PC-9 (cell line): Measurements from ENCODE around the gene CFAP65. TPM values are rescaled to one million over a fixed set of nuclear protein-coding genes. Genes with fewer than 3 reads are reported as not detected.

ENCODE experiments used
- BruUV-seq: library from RNA; stranded (reverse); fragments of 400-500 nt; replicated peaks from 2 replicates; lab custom pipeline; 2021; lab: Mats Ljungman, UMichigan
- CTCF ChIA-PET: fragments of 300-600 bp; sonication (Branson Sonifier 250); formaldehyde crosslinking; loops from one replicate; lab custom pipeline; 2022; ENCODE audit warnings: antibody characterized with exemption; lab: Charles Lee
- POLR2A ChIA-PET: fragments of 300-600 bp; sonication (Branson Sonifier 250); formaldehyde crosslinking; loops from one replicate; lab custom pipeline; 2022; ENCODE audit warnings: antibody characterized with exemption; ENCODE audit not compliant: unreplicated experiment; lab: Charles Lee
- DNase-seq, 2 experiments: peaks; one replicate each; pipeline versions ENCODE4 v3.0.0 to v3.0.0-alpha.2; 2015 to 2022; ENCODE audit warnings: mixed read lengths in 1 of 2
- H2AFZ ChIP-seq: fragments of 200-600 bp; sonication (generic); 2 replicates; pipeline ENCODE4 v1.8.1; 2017; ENCODE audit warnings: antibody characterized with exemption
- H3F3A ChIP-seq: fragments of 200-600 bp; sonication (generic); 2 replicates; pipeline ENCODE4 v1.8.1; 2017; ENCODE audit warnings: antibody characterized with exemption, mild to moderate bottlenecking, low read depth; ENCODE audit not compliant: insufficient read depth
- H3K27ac ChIP-seq: fragments of 200-600 bp; sonication (generic); 2 replicates; pipeline ENCODE4 v1.6.1; 2016; ENCODE audit warnings: mixed run types
- H3K27me3 ChIP-seq: fragments of 200-600 bp; sonication (generic); 2 replicates; pipeline ENCODE4 v1.6.1; 2016; ENCODE audit warnings: low read depth, mixed run types; ENCODE audit not compliant: insufficient read depth
- H3K36me3 ChIP-seq: fragments of 200-600 bp; sonication (generic); 2 replicates; pipeline ENCODE4 v1.6.1; 2016; ENCODE audit warnings: low read depth, mixed run types
- H3K4me1 ChIP-seq: fragments of 200-600 bp; sonication (generic); replicated peaks from 2 replicates; pipeline ENCODE4 v1.6.1; 2016; ENCODE audit warnings: mixed run types; ENCODE audit not compliant: insufficient read depth
- H3K4me2 ChIP-seq: fragments of 200-600 bp; sonication (generic); 2 replicates; pipeline ENCODE4 v1.6.1; 2017; ENCODE audit warnings: mixed run types
- H3K4me3 ChIP-seq: fragments of 200-600 bp; sonication (generic); 2 replicates; pipeline ENCODE4 v1.6.1; 2016; ENCODE audit warnings: mixed run types
- H3K79me2 ChIP-seq: fragments of 200-600 bp; sonication (generic); 2 replicates; pipeline ENCODE4 v1.6.1; 2017; ENCODE audit warnings: low read depth, mixed run types
- H3K9me2 ChIP-seq: fragments of 200-600 bp; sonication (generic); 2 replicates; pipeline ENCODE4 v1.8.1; 2017; ENCODE audit warnings: mild to moderate bottlenecking; ENCODE audit not compliant: insufficient read depth
- H3K9me3 ChIP-seq: fragments of 200-600 bp; sonication (generic); 2 replicates; pipeline ENCODE4 v1.8.1; 2016; ENCODE audit warnings: low read depth; ENCODE audit not compliant: insufficient read depth
- H4K20me1 ChIP-seq: fragments of 200-600 bp; sonication (generic); 2 replicates; pipeline ENCODE4 v1.8.1; 2017; ENCODE audit not compliant: insufficient read depth
- EZH2 ChIP-seq: fragments of 200-600 bp; sonication (generic); IDR thresholded peaks from 2 replicates; pipeline ENCODE4 v1.8.0; 2017; ENCODE audit warnings: antibody characterized with exemption, low read depth
- intact Hi-C: fragments of 100-400 bp; cut with micrococcal nuclease; formaldehyde crosslinking; loops from one replicate; pipeline ENCODE4 v1.10.0; 2022; ENCODE audit not compliant: unreplicated experiment
- total RNA-seq: library from RNA; stranded (reverse); gene quantifications from 2 replicates; pipeline ENCODE4 v1.2.3, GENCODE V29; 2021
- TF ChIP-seq, protein P1 (sequence below): fragments of 200-600 bp; sonication (generic); conservative IDR thresholded peaks from 2 replicates; pipeline ENCODE4 v1.6.1; 2017; ENCODE audit warnings: mixed run types, antibody characterized with exemption, mild to moderate bottlenecking, moderate library complexity

Gene CFAP65
- total RNA-seq, 1 experiment from 2014 or later = not detected

DNA sequence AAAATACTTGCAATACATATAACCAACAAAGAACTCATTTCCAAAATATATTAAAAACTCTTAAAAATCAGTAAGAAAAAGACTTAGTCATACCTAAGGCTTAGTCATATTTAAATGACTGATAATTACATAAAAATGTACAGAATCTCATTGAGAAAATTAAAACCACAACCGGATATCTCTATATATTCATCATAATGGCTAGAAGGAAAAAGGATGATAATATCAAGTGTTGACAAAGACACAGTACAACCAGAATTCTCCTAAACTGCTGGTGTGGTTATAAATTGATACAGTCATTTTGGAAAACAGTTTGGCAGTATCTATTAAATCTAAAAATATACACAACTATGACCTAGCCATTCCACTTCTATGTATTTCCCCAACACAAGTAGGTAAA, 46.5 kb upstream of the CFAP65 start:
- no peaks in the 10 kb centered on the region for H3K27me3 ChIP-seq
- POLR2A ChIA-PET = no interaction called here
- no TSS peak for BruUV-seq
- DNase-seq = no peak
- TF ChIP-seq, protein P1, sequence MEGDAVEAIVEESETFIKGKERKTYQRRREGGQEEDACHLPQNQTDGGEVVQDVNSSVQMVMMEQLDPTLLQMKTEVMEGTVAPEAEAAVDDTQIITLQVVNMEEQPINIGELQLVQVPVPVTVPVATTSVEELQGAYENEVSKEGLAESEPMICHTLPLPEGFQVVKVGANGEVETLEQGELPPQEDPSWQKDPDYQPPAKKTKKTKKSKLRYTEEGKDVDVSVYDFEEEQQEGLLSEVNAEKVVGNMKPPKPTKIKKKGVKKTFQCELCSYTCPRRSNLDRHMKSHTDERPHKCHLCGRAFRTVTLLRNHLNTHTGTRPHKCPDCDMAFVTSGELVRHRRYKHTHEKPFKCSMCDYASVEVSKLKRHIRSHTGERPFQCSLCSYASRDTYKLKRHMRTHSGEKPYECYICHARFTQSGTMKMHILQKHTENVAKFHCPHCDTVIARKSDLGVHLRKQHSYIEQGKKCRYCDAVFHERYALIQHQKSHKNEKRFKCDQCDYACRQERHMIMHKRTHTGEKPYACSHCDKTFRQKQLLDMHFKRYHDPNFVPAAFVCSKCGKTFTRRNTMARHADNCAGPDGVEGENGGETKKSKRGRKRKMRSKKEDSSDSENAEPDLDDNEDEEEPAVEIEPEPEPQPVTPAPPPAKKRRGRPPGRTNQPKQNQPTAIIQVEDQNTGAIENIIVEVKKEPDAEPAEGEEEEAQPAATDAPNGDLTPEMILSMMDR = no peak
- TF ChIP-seq EZH2 = no peak
- no peak overlapping the region for H3K27ac ChIP-seq
- H3K79me2 ChIP-seq = no peaks in the 10 kb centered on the region
- no peaks in the 10 kb centered on the region for H3K4me1 ChIP-seq
- no peaks in the 10 kb centered on the region for H4K20me1 ChIP-seq
- no peaks in the 10 kb centered on the region for H3K36me3 ChIP-seq
- H2AFZ ChIP-seq = no peak overlapping the region
- intact Hi-C loops = no loop called here
- no peak overlapping the region for H3K4me3 ChIP-seq
- H3K9me3 ChIP-seq = no peaks in the 10 kb centered on the region
- CTCF ChIA-PET = no interaction called here
- no peak overlapping the region for H3K4me2 ChIP-seq
- no peaks in the 10 kb centered on the region for H3K9me2 ChIP-seq
- no peaks in the 10 kb centered on the region for H3F3A ChIP-seq

DNA sequence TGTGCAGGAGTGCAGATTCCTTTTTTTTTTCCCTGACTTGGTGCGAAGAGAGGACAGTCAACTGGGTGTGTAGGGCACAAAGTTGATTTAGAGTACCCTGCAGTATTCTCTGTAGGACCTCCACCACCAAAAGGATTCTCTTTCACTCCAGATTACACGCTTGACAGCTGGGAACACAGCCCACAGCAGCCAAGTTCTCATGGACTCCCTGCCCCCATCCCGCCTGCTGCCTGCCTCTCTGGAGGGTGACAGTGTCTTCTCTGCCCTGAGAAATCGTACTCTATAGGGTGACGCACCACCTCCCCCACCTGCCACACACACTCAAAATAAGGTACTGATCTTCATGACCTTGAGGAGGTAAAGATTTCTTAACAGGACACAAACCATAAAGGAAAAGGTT, 46.0 kb upstream of the CFAP65 start:
- Histone ChIP-seq H3K4me3 (no peak overlapping the region), H3K79me2 (no peaks in the 10 kb centered on the region), H3F3A (no peaks in the 10 kb centered on the region), H2AFZ (no peak overlapping the region), H4K20me1 (no peaks in the 10 kb centered on the region), H3K27me3 (no peaks in the 10 kb centered on the region), H3K4me2 (no peak overlapping the region), H3K36me3 (no peaks in the 10 kb centered on the region), H3K27ac (no peak overlapping the region), H3K9me3 (no peaks in the 10 kb centered on the region), H3K9me2 (no peaks in the 10 kb centered on the region), H3K4me1 (no peaks in the 10 kb centered on the region)
- CTCF ChIA-PET = interaction anchor here (0.6 kb wide), 1 partner anchor 211 kb away, joined by 5 read pairs; no protein-coding TSS in a partner anchor
- DNase-seq = no peak
- intact Hi-C loops = no loop called here
- BruUV-seq = no TSS peak
- POLR2A ChIA-PET = no interaction called here
- TF ChIP-seq EZH2 = no peak
- TF ChIP-seq, protein P1 = no peak

DNA sequence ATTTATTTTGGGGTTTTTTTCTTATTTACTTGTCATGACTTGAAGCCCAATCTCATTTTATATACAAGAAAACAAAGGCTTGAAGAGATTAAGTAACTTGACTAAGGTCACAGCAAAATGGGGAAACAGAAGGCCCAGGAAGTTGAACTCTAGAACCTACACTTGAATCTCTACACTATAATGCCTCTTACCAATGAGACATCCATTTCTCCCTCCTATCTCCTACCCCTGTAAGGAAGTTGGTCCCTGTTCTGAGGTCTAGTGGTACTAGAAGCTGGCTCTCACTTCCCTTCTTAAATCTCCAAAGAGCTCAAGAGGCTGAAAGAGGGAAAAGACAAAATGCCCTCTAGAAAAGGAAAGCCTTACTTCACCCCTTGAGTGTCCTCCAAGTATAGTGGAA, 44.9 kb upstream of the CFAP65 start:
- Histone ChIP-seq H3K4me1 (no peaks in the 10 kb centered on the region), H3K9me2 (no peaks in the 10 kb centered on the region), H3K27ac (no peak overlapping the region), H3K4me2 (no peak overlapping the region), H2AFZ (no peak overlapping the region), H3K27me3 (no peaks in the 10 kb centered on the region), H3K9me3 (no peaks in the 10 kb centered on the region), H3F3A (no peaks in the 10 kb centered on the region), H3K4me3 (no peak overlapping the region), H4K20me1 (no peaks in the 10 kb centered on the region), H3K36me3 (no peaks in the 10 kb centered on the region), H3K79me2 (no peaks in the 10 kb centered on the region)
- no peak for DNase-seq
- no TSS peak for BruUV-seq
- CTCF ChIA-PET = no interaction called here
- intact Hi-C loops = no loop called here
- POLR2A ChIA-PET = no interaction called here
- TF ChIP-seq EZH2 = no peak
- TF ChIP-seq, protein P1 = no peak
